Measurements from ENCODE around the gene CSTPP1. TPM values are rescaled to one million over a fixed set of nuclear protein-coding genes. Genes with fewer than 3 reads are reported as not detected.

The CSTPP1 gene
- total RNA-seq, 1 donor from 2014 or later: 29.6 TPM

DNA sequence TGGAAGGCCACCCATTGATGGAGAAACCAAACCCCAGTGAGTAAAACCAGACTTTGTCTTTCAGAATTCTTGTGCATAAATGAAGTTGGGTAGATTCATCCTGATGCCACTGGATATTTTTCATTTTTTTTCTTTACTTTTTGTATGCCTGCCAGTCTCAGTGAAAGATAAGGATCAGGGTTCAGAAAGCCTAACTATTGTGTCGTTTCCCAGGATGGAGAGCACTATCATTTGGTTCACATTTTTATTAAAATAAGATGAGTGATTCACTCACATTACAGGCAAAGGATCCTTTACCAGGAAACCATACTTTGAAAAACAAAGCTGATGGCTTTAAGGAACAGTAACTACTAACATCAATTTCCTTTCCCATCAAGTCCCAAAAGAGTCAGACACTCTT, 188.1 kb downstream of the CSTPP1 start:
- Histone ChIP-seq H4K20me1 (ENCODE audit: insufficient read depth, low read length) (no peaks in the 10 kb centered on the region), H3K4me3 (ENCODE audit: insufficient read depth, low read depth, low read length) (no peak overlapping the region), H3K4me1 (ENCODE audit: insufficient read depth, low read length) (no peaks in the 10 kb centered on the region), H2AFZ (ENCODE audit: low read depth, low read length) (no peak overlapping the region), H3K27me3 (ENCODE audit: insufficient read depth, low read length) (no peaks in the 10 kb centered on the region), H3K27ac (ENCODE audit: low read depth, low read length) (no peak overlapping the region), H3K9ac (ENCODE audit: low read length) (no peak overlapping the region), H3K36me3 (ENCODE audit: insufficient read depth, low read length) (no peaks in the 10 kb centered on the region), H3K9me3 (ENCODE audit: insufficient read depth, low read depth, low read length) (no peaks in the 10 kb centered on the region), H3K4me2 (ENCODE audit: low read length) (no peak overlapping the region), H3K79me2 (ENCODE audit: insufficient read depth, low read length) (no peaks in the 10 kb centered on the region)
- H3K27me3 Mint-ChIP-seq (ENCODE audit: low read depth, unreplicated experiment): no peaks in the 10 kb centered on the region
- no peak for DNase-seq (ENCODE audit: low read depth)
- H3K4me1 Mint-ChIP-seq (ENCODE audit: low read depth, unreplicated experiment): peaks cover 8% of the 10 kb centered on the region
- no peak for TF ChIP-seq EZH2 (IDR thresholded peaks at IDR 0.05; ENCODE audit: insufficient read depth, low read length)
- TF ChIP-seq, protein P1, sequence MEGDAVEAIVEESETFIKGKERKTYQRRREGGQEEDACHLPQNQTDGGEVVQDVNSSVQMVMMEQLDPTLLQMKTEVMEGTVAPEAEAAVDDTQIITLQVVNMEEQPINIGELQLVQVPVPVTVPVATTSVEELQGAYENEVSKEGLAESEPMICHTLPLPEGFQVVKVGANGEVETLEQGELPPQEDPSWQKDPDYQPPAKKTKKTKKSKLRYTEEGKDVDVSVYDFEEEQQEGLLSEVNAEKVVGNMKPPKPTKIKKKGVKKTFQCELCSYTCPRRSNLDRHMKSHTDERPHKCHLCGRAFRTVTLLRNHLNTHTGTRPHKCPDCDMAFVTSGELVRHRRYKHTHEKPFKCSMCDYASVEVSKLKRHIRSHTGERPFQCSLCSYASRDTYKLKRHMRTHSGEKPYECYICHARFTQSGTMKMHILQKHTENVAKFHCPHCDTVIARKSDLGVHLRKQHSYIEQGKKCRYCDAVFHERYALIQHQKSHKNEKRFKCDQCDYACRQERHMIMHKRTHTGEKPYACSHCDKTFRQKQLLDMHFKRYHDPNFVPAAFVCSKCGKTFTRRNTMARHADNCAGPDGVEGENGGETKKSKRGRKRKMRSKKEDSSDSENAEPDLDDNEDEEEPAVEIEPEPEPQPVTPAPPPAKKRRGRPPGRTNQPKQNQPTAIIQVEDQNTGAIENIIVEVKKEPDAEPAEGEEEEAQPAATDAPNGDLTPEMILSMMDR (IDR thresholded peaks at IDR 0.05; ENCODE audit: insufficient read depth, low read depth, low read length): no peak
- H3K27ac Mint-ChIP-seq (ENCODE audit: unreplicated experiment): no peak overlapping the region
- no peak overlapping the region for H3K4me3 Mint-ChIP-seq (ENCODE audit: unreplicated experiment)
- no peaks in the 10 kb centered on the region for H3K36me3 Mint-ChIP-seq (ENCODE audit: low read depth, unreplicated experiment)
- H3K9me3 Mint-ChIP-seq (ENCODE audit: unreplicated experiment): no peaks in the 10 kb centered on the region
- FAIRE-seq: no peak

DNA sequence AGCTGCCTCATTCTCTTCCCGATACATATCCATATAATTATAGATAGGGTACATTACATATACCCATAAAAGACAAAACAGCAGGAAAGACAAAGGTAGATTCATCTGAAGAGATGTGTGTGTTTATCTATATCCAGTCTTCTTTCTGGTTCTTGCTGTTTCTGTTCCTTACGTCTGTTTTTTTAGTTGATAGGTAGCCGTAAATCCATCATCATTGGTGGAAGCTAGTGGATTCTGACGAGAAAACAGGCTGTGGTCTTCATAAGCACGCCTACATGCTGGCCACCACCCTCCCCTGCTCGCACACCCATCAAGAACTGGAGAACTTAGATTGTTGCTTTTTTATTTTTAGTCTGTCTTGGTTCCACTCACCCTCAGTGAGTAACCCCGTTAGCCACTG, 188.5 kb downstream of the CSTPP1 start:
- no peaks in the 10 kb centered on the region for H3K9me3 Mint-ChIP-seq (ENCODE audit: unreplicated experiment)
- no peaks in the 10 kb centered on the region for H3K4me1 ChIP-seq (ENCODE audit: insufficient read depth, low read length)
- no peaks in the 10 kb centered on the region for H3K36me3 Mint-ChIP-seq (ENCODE audit: low read depth, unreplicated experiment)
- H4K20me1 ChIP-seq (ENCODE audit: insufficient read depth, low read length): no peaks in the 10 kb centered on the region
- H3K27ac Mint-ChIP-seq (ENCODE audit: unreplicated experiment): no peak overlapping the region
- TF ChIP-seq EZH2 (IDR thresholded peaks at IDR 0.05; ENCODE audit: insufficient read depth, low read length): no peak
- TF ChIP-seq, protein P1 (IDR thresholded peaks at IDR 0.05; ENCODE audit: insufficient read depth, low read depth, low read length): no peak
- no peak overlapping the region for H2AFZ ChIP-seq (ENCODE audit: low read depth, low read length)
- H3K4me3 ChIP-seq (ENCODE audit: insufficient read depth, low read depth, low read length): no peak overlapping the region
- H3K4me1 Mint-ChIP-seq (ENCODE audit: low read depth, unreplicated experiment): peaks cover 8% of the 10 kb centered on the region
- H3K9ac ChIP-seq (ENCODE audit: low read length): no peak overlapping the region
- H3K27ac ChIP-seq (ENCODE audit: low read depth, low read length): no peak overlapping the region
- H3K79me2 ChIP-seq (ENCODE audit: insufficient read depth, low read length): no peaks in the 10 kb centered on the region
- no peak overlapping the region for H3K4me3 Mint-ChIP-seq (ENCODE audit: unreplicated experiment)
- no peak overlapping the region for H3K4me2 ChIP-seq (ENCODE audit: low read length)
- H3K27me3 Mint-ChIP-seq (ENCODE audit: low read depth, unreplicated experiment): no peaks in the 10 kb centered on the region
- DNase-seq (ENCODE audit: low read depth): no peak
- no peaks in the 10 kb centered on the region for H3K27me3 ChIP-seq (ENCODE audit: insufficient read depth, low read length)
- no peaks in the 10 kb centered on the region for H3K36me3 ChIP-seq (ENCODE audit: insufficient read depth, low read length)
- FAIRE-seq: no peak
- no peaks in the 10 kb centered on the region for H3K9me3 ChIP-seq (ENCODE audit: insufficient read depth, low read depth, low read length)

GRCh38 chr11:47127213-47127612, 190.7 kb downstream of the CSTPP1 start:
- no peak for FAIRE-seq
- no peaks in the 10 kb centered on the region for H3K36me3 Mint-ChIP-seq (ENCODE audit: low read depth, unreplicated experiment)
- no peak for TF ChIP-seq EZH2 (IDR thresholded peaks at IDR 0.05; ENCODE audit: insufficient read depth, low read length)
- TF ChIP-seq, protein P1 (IDR thresholded peaks at IDR 0.05; ENCODE audit: insufficient read depth, low read depth, low read length): no peak
- no peaks in the 10 kb centered on the region for H3K27me3 Mint-ChIP-seq (ENCODE audit: low read depth, unreplicated experiment)
- no peak overlapping the region for H3K9ac ChIP-seq (ENCODE audit: low read length)
- H3K4me1 ChIP-seq (ENCODE audit: insufficient read depth, low read length): no peaks in the 10 kb centered on the region
- no peak for DNase-seq (ENCODE audit: low read depth)
- H3K9me3 ChIP-seq (ENCODE audit: insufficient read depth, low read depth, low read length): no peaks in the 10 kb centered on the region
- H3K4me3 ChIP-seq (ENCODE audit: insufficient read depth, low read depth, low read length): no peak overlapping the region
- no peak overlapping the region for H3K4me2 ChIP-seq (ENCODE audit: low read length)
- H3K27ac ChIP-seq (ENCODE audit: low read depth, low read length): no peak overlapping the region
- no peaks in the 10 kb centered on the region for H4K20me1 ChIP-seq (ENCODE audit: insufficient read depth, low read length)
- H2AFZ ChIP-seq (ENCODE audit: low read depth, low read length): no peak overlapping the region
- no peaks in the 10 kb centered on the region for H3K36me3 ChIP-seq (ENCODE audit: insufficient read depth, low read length)
- H3K9me3 Mint-ChIP-seq (ENCODE audit: unreplicated experiment): no peaks in the 10 kb centered on the region
- no peak overlapping the region for H3K4me3 Mint-ChIP-seq (ENCODE audit: unreplicated experiment)
- no peaks in the 10 kb centered on the region for H3K27me3 ChIP-seq (ENCODE audit: insufficient read depth, low read length)
- H3K79me2 ChIP-seq (ENCODE audit: insufficient read depth, low read length): no peaks in the 10 kb centered on the region
- H3K27ac Mint-ChIP-seq (ENCODE audit: unreplicated experiment): no peak overlapping the region
- H3K4me1 Mint-ChIP-seq (ENCODE audit: low read depth, unreplicated experiment): peaks cover 14% of the 10 kb centered on the region
